Measurements from ENCODE around the gene NLGN1. TPM values are rescaled to one million over a fixed set of nuclear protein-coding genes. Genes with fewer than 3 reads are reported as not detected.

NLGN1 gene
- total and polyA plus RNA-seq, 2 of the 8 experiments (the other 6 are each of a cell fraction or from before 2014, with no cell fraction given) = 7.8 to 14.8 TPM

DNA sequence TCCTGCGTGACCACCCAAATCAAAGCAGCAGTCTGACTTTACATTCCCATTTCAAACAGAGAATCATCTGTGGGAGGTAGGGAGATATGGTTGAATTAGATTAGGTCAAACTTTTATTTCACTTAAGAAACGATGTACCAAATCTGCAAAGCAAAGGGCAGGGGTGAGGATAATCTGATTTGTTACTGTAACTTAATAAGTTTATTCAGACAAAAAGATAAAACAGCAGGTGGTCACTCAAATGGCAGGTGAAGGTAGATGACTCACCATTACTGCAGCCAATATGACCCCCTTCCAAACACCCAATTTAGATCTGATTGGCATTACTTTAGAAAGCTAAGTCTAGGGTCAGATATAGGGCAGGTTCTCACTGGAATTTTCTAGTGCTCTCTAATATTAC lies 810.6 kb downstream of the NLGN1 start:
- no peaks in the 10 kb centered on the region for H4K20me1 ChIP-seq (replicated peaks in 1 of 2; ENCODE audit: control insufficient read depth in 1 of 2, insufficient read depth in 2 of 2, low read length in 2 of 2)
- H2BK5ac ChIP-seq (ENCODE audit: low read depth, low read length) = no peak overlapping the region
- no peak overlapping the region for H3K9ac ChIP-seq (replicated peaks in 1 of 4; ENCODE audit: extremely low read depth in 1 of 4, low read depth in 3 of 4, low read length in 3 of 4)
- no peak overlapping the region for H3K27ac ChIP-seq (ENCODE audit: low read depth, low read length)
- ChIA-PET CTCF (ENCODE audit: partially characterized antibody) (interaction anchor here (1.1 kb wide), 1 partner anchor 8 kb away, joined by 3 read pairs; no protein-coding TSS in a partner anchor), POLR2A (ENCODE audit: partially characterized antibody) (no interaction called here)
- H3K9me3 ChIP-seq (ENCODE audit: insufficient read depth in 2 of 2, low read depth in 1 of 2, low read length in 1 of 2) = peaks cover 0 to 6% of the 10 kb centered on the region in 2 experiments; a peak in 1 of 4 replicates
- no peaks in the 10 kb centered on the region for H3K27me3 ChIP-seq (replicated peaks in 1 of 4; ENCODE audit: control insufficient read depth in 3 of 4, extremely low read depth in 1 of 4, insufficient read depth in 3 of 4, low read length in 3 of 4)
- no peak overlapping the region for H3K4ac ChIP-seq (replicated peaks; ENCODE audit: insufficient read length, low read depth, low read length)
- no peak overlapping the region for H4K8ac ChIP-seq (ENCODE audit: extremely low read depth, insufficient read depth, low read length)
- H2BK12ac ChIP-seq (ENCODE audit: low read depth, low read length) = no peak overlapping the region
- H3K79me2 ChIP-seq (ENCODE audit: control insufficient read depth in 1 of 2, insufficient read depth in 2 of 2, low read length in 2 of 2) = no peaks in the 10 kb centered on the region
- H3K23ac ChIP-seq (ENCODE audit: insufficient read length) = no peak overlapping the region
- no peak overlapping the region for H4K91ac ChIP-seq (replicated peaks; ENCODE audit: insufficient read length, low read length)
- no peak overlapping the region for H3K4me2 ChIP-seq (ENCODE audit: insufficient read depth in 1 of 2, low read depth in 2 of 2, low read length in 2 of 2)
- H3K36me3 ChIP-seq (ENCODE audit: control insufficient read depth in 2 of 4, insufficient read depth in 4 of 4, low read length in 3 of 4) = 0 out of 8 replicates have a peak, but pooled peaks cover 0 to 3% (median 0%) of the 10 kb centered on the region in 4 experiments
- DNase-seq (ENCODE audit: low read depth in 1 of 2, low spot score in 2 of 2) (no peak), FAIRE-seq (no peak)
- H3K23me2 ChIP-seq (ENCODE audit: low read depth, low read length) = no peaks in the 10 kb centered on the region
- no peak overlapping the region for H3K4me3 ChIP-seq (ENCODE audit: extremely low read depth in 1 of 4, insufficient read depth in 2 of 4, low read depth in 3 of 4, low read length in 4 of 4)
- 84% methylated on average over 2 of the region's 2 CpGs; no CpG with 5 or more reads in 1 of the 2 experiments for WGBS, 2 experiments (ENCODE audit: extremely low coverage in 1 of 2, insufficient coverage in 1 of 2, insufficient read length in 1 of 2, insufficient replicate concordance in 2 of 2, low coverage in 1 of 2, low lambda C conversion rate in 2 of 2, missing lambda C conversion rate in 1 of 2)
- no peak overlapping the region for H4K5ac ChIP-seq (ENCODE audit: insufficient read length, low read depth, low read length)
- no peak overlapping the region for H2AFZ ChIP-seq (ENCODE audit: low read length)
- H2BK20ac ChIP-seq (ENCODE audit: low read length) = no peak overlapping the region
- no peaks in the 10 kb centered on the region for H3K79me1 ChIP-seq (ENCODE audit: low read depth, low read length)
- no peak overlapping the region for H2BK15ac ChIP-seq (ENCODE audit: low read length)
- H2AK5ac ChIP-seq (ENCODE audit: low read depth, low read length) = no peak overlapping the region
- H2BK120ac ChIP-seq (replicated peaks; ENCODE audit: low read depth, low read length) = no peak overlapping the region
- TF ChIP-seq RBBP5 (IDR thresholded peaks at IDR 0.05; ENCODE audit: borderline replicate concordance, low read depth, low read length) (no peak), RAD21 (IDR thresholded peaks at IDR 0.05 in 1 of 2, conservative IDR thresholded peaks at IDR 0.05 in 1 of 2; ENCODE audit: low read depth in 2 of 2, low read length in 2 of 2) (no peak), CHD2 (IDR thresholded peaks at IDR 0.05; ENCODE audit: low read length) (no peak)
- TF ChIP-seq, protein P1, sequence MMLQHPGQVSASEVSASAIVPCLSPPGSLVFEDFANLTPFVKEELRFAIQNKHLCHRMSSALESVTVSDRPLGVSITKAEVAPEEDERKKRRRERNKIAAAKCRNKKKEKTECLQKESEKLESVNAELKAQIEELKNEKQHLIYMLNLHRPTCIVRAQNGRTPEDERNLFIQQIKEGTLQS (IDR thresholded peaks at IDR 0.05; ENCODE audit: insufficient read depth, low read depth, low read length) = no peak
- no peaks in the 10 kb centered on the region for H3K4me1 ChIP-seq (replicated peaks in 1 of 4; ENCODE audit: control insufficient read depth in 3 of 4, insufficient read depth in 4 of 4, low read length in 3 of 4)
- H3K18ac ChIP-seq (ENCODE audit: extremely low read depth, low read length) = no peak overlapping the region
- no peak overlapping the region for H3K14ac ChIP-seq (ENCODE audit: insufficient read length)
- H3K56ac ChIP-seq (replicated peaks; ENCODE audit: insufficient read length, low read depth, low read length) = no peak overlapping the region
